Stomach (tissue), 9 donors: ENCODE data around the gene CREBL2. TPM values are rescaled to one million over a fixed set of nuclear protein-coding genes. Genes with fewer than 3 reads are reported as not detected.
"Not testable (repeated sequence)": the region's sequence is repeated elsewhere in the genome, so short reads cannot be mapped to it uniquely, and the experiment has no call there.

Experiments used
- DNase-seq, 2 donors: peaks; one replicate each; pipeline versions ENCODE4 v3.0.0 to v3.0.0-alpha.2; 2013 to 2019
- H3K27ac ChIP-seq, 5 donors: fragments of 200-600 bp in 4 of 5; sonication (generic) in 4 of 5; one replicate each; pipeline ENCODE4 v1.5.1; 2013 to 2019; ENCODE audit warnings: mild to moderate bottlenecking in 1 of 5, moderate library complexity in 1 of 5
- H3K27me3 ChIP-seq, 3 donors: fragments of 200-600 bp; sonication (generic); one replicate each; pipeline ENCODE4 v1.5.1; 2017 to 2019; ENCODE audit warnings: mixed run types in 1 of 3
- H3K36me3 ChIP-seq, 4 donors: fragments of 200-600 bp; sonication (generic); 1 replicate in 3 of 4; 2 replicates in 1 of 4; pipeline ENCODE4 v1.5.1; 2016 to 2019
- H3K4me1 ChIP-seq, 4 donors: fragments of 200-600 bp; sonication (generic); one replicate each; pipeline ENCODE4 v1.5.1; 2016 to 2019
- H3K4me3 ChIP-seq, 4 donors: fragments of 200-600 bp; sonication (generic) in 3 of 4; one replicate each; pipeline ENCODE4 v1.5.1; 2016 to 2019; ENCODE audit warnings: mild to moderate bottlenecking in 1 of 4
- H3K9me3 ChIP-seq, 4 donors: fragments of 200-600 bp; sonication (generic); one replicate each; pipeline ENCODE4 v1.5.1; 2016 to 2019
- CTCF ChIP-seq, 7 experiments: fragments of 450-650 bp in 4 of 7; fragments of 200-600 bp in 3 of 7; sonication (generic) in 3 of 7; IDR thresholded peaks; one replicate each; pipeline ENCODE4 v1.5.1; 2016 to 2019; ENCODE audit warnings: antibody characterized with exemption in 7 of 7, control low read depth in 2 of 7, mild to moderate bottlenecking in 1 of 7
- EP300 ChIP-seq: sonication (generic); formaldehyde crosslinking; IDR thresholded peaks from one replicate; pipeline ENCODE4 v1.6.1; 2017; ENCODE audit warnings: antibody characterized with exemption
- POLR2A ChIP-seq, 4 donors: fragments of 450-650 bp; IDR thresholded peaks; one replicate each; pipeline ENCODE4 v1.6.1; 2016; ENCODE audit warnings: antibody characterized with exemption in 4 of 4, control low read depth in 2 of 4, mild to moderate bottlenecking in 1 of 4, moderate library complexity in 1 of 4
- POLR2AphosphoS5 ChIP-seq, 3 donors: sonication (generic); formaldehyde crosslinking; IDR thresholded peaks; one replicate each; pipeline ENCODE4 v1.6.1; 2016; ENCODE audit warnings: antibody characterized with exemption in 3 of 3
- WGBS, 5 donors: extraction: QIAGEN DNeasy Blood & Tissue Kit in 3 of 5; methylation state at CpG; one replicate each; pipeline versions ENCODE4 v1.1.5 to v1.1.7; 2013 to 2018; 5-methylcytosine and 5-hydroxymethylcytosine counted together
- intact Hi-C: fragments of 100-400 bp; cut with DNase I; formaldehyde crosslinking; loops from one replicate; pipeline ENCODE4 v1.15.1; 2023; ENCODE audit warnings: low total_unique reads
- polyA plus RNA-seq, 3 donors: library from polyadenylated mRNA; stranded (reverse); fragments of 200-250 nt; gene quantifications; one replicate each; pipeline ENCODE4 v1.2.3, GENCODE V29; 2013
- total RNA-seq, 5 donors: library from RNA; depleted of rRNA; stranded (reverse); fragments of >200 nt; gene quantifications; one replicate each; pipeline versions ENCODE4 v1.1.0 to v1.2.3, GENCODE V29; 2014 to 2016
- donor health status: healthy with polysubstance abuse.
- donor health status: Bipolar disorder and iron deficiency.
- donor health status: healthy.

CREBL2 gene
- total and polyA plus RNA-seq, 8 donors: 8.2 to 42.0 (median 31.8) TPM

GRCh38 chr12:12612358-12612757, 682 bp downstream of the CREBL2 start:
- TF ChIP-seq CTCF (IDR thresholded peaks at IDR 0.05) (no peak), POLR2A (IDR thresholded peaks at IDR 0.05) (no peak), EP300 (no peak), POLR2AphosphoS5 (IDR thresholded peaks at IDR 0.05) (no peak)
- H3K4me3 ChIP-seq: peak overlapping the region; percentile 77 to 86 (median 83)
- DNase-seq: peak in 1 of 2 donors; percentile 72
- peak overlapping the region; percentile 92 to 97 (median 94) for H3K27ac ChIP-seq
- H3K9me3 ChIP-seq: no peaks in the 10 kb centered on the region
- H3K27me3 ChIP-seq: no peaks in the 10 kb centered on the region
- 0 to 1% (median 0%) methylated on average over 7 of the region's 7 CpGs for WGBS, 5 donors
- intact Hi-C loops: no loop called here
- H3K36me3 ChIP-seq: peaks cover 0 to 12% (median 4%) of the 10 kb centered on the region in 4 donors
- H3K4me1 ChIP-seq: peaks cover 18 to 57% (median 37%) of the 10 kb centered on the region in 4 donors

- WGBS, 5 donors: 52 to 63% (median 56%) methylated on average over 4 of the region's 4 CpGs
- Histone ChIP-seq H3K9me3 (no peaks in the 10 kb centered on the region), H3K4me1 (peaks cover 18 to 58% (median 38%) of the 10 kb centered on the region in 4 donors), H3K36me3 (peaks cover 0 to 12% (median 4%) of the 10 kb centered on the region in 4 donors), H3K4me3 (peak overlapping the region in 3 of 4 donors; percentile 1 to 84 (median 82)), H3K27ac (peak overlapping the region in 3 of 5 donors; percentile 94 to 97 (median 94)), H3K27me3 (no peaks in the 10 kb centered on the region)
- intact Hi-C loops: no loop called here
- DNase-seq: peak in 1 of 2 donors; percentile 30
- TF ChIP-seq POLR2AphosphoS5 (IDR thresholded peaks at IDR 0.05): no peak
- no peak for TF ChIP-seq EP300
- no peak for TF ChIP-seq POLR2A (IDR thresholded peaks at IDR 0.05)
- TF ChIP-seq CTCF (IDR thresholded peaks at IDR 0.05): no peak
These were observed 1.7 kb downstream of the CREBL2 start for GRCh38 chr12:12613344-12613743.

- intact Hi-C loops: no loop called here
- H3K4me3 ChIP-seq: no peak overlapping the region
- WGBS, 5 donors: 81 to 92% (median 89%) methylated on average over 4 of the region's 4 CpGs
These were observed 2.7 kb downstream of the CREBL2 start for GRCh38 chr12:12614342-12614741.

GRCh38 chr12:12616512-12617310, 5.0 kb downstream of the CREBL2 start:
- DNase-seq: no peak
- TF ChIP-seq POLR2AphosphoS5 (IDR thresholded peaks at IDR 0.05): no peak
- no peak for TF ChIP-seq POLR2A (IDR thresholded peaks at IDR 0.05)
- TF ChIP-seq CTCF (IDR thresholded peaks at IDR 0.05): no peak
- TF ChIP-seq EP300: no peak
- 46 to 60% (median 51%) methylated on average over 4 of the region's 4 CpGs for WGBS, 5 donors

More at GRCh38 chr12:12614342-12614741, 2.7 kb downstream of the CREBL2 start:
- Histone ChIP-seq H3K36me3 (peaks cover 0 to 12% (median 4%) of the 10 kb centered on the region in 4 donors), H3K4me1 (peaks cover 18 to 58% (median 38%) of the 10 kb centered on the region in 4 donors), H3K9me3 (no peaks in the 10 kb centered on the region), H3K27ac (no peak overlapping the region), H3K27me3 (no peaks in the 10 kb centered on the region)
- TF ChIP-seq EP300: no peak
- no peak for DNase-seq

GRCh38 chr12:12618064-12618463, 6.4 kb downstream of the CREBL2 start:
- H3K4me3 ChIP-seq, H3K9me3 ChIP-seq, DNase-seq, H3K27ac ChIP-seq, H3K27me3 ChIP-seq, intact Hi-C loops: not testable (repeated sequence)
- peaks cover 0 to 19% (median 4%) of the 10 kb centered on the region in 4 donors for H3K36me3 ChIP-seq
- H3K4me1 ChIP-seq: peaks cover 12 to 57% (median 34%) of the 10 kb centered on the region in 4 donors
- WGBS, 5 donors: 95 to 99% (median 98%) methylated on average over 19 to 23 of the region's 23 CpGs

More at GRCh38 chr12:12616512-12617310, 5.0 kb downstream of the CREBL2 start:
- H3K36me3 ChIP-seq: peaks cover 0 to 19% (median 4%) of the 10 kb centered on the region in 4 donors
- H3K4me3 ChIP-seq: no peak overlapping the region
- intact Hi-C loops: no loop called here
- peaks cover 17 to 64% (median 38%) of the 10 kb centered on the region in 4 donors for H3K4me1 ChIP-seq
- no peaks in the 10 kb centered on the region for H3K27me3 ChIP-seq
- H3K27ac ChIP-seq: no peak overlapping the region
- no peaks in the 10 kb centered on the region for H3K9me3 ChIP-seq
